Activated T-helper 17 cell treated with anti-CD3 and anti-CD28 coated beads, Interleukin-2, amount 50 U/mL, for 72 hours (primary cell): ENCODE results near the gene PIK3C3. TPM values are rescaled to one million over a fixed set of nuclear protein-coding genes. Genes with fewer than 3 reads are reported as not detected.

Experiments
- ATAC-seq: fragments of 150-1000 bp; cut with Tn5 transposase; replicated peaks from 2 replicates; pipeline ENCODE4 v1.10.0; 2021; ENCODE audit warnings: mild to moderate bottlenecking, moderate library complexity
- H3K27ac Mint-ChIP-seq: one replicate; pipeline ENCODE4 v1.8.0; 2022; ENCODE audit warnings: mixed read lengths
- H3K27me3 Mint-ChIP-seq: one replicate; pipeline ENCODE4 v1.8.0; 2022; ENCODE audit warnings: mixed read lengths
- H3K36me3 Mint-ChIP-seq: one replicate; pipeline ENCODE4 v1.8.0; 2022; ENCODE audit warnings: low read depth, mild to moderate bottlenecking, mixed read lengths
- H3K4me1 Mint-ChIP-seq: one replicate; pipeline ENCODE4 v1.8.0; 2022; ENCODE audit warnings: mixed read lengths
- H3K4me3 Mint-ChIP-seq: one replicate; pipeline ENCODE4 v1.8.0; 2022; ENCODE audit warnings: mild to moderate bottlenecking, mixed read lengths
- H3K9me3 Mint-ChIP-seq: one replicate; pipeline ENCODE4 v1.8.0; 2022; ENCODE audit warnings: mixed read lengths
- total RNA-seq, 2 donors: library from RNA; stranded (reverse); gene quantifications; one replicate each; pipeline ENCODE4 v1.2.3, GENCODE V29; 2022

Gene PIK3C3
- total RNA-seq, 2 donors from 2014 or later, result 53.7 to 106 TPM

DNA sequence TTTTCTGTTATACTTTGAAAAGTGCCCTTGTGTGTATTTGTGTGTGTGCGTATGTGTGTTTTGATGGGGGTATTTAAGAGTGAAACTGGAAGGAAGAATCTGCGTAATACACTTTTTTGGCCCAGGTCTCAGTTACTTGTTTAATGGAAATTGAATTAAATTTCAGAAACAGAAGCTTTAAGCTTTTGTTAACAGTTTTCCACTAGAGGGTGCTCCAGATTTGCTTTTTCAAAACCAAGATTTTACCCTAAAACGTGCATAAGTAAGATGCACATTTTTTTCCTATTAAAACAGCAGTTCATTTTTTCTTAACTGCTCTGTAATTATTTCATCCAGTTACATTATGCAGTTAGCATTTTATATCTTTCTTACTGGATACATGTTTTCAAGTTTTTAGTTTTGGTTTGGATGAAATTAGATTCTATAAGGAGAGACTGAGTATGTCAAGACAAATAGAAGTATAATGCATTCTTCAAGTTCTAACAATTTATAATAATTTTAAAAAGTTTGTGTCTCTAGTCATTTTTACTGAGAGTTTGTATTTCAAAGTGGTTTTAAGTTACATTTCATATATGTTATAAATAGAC, 97.2 kb downstream of the PIK3C3 start:
- Mint-ChIP-seq H3K9me3 (no peaks in the 10 kb centered on the region), H3K36me3 (peaks cover 76% of the 10 kb centered on the region), H3K4me1 (peaks cover 5% of the 10 kb centered on the region), H3K27ac (no peak overlapping the region), H3K27me3 (no peaks in the 10 kb centered on the region), H3K4me3 (no peak overlapping the region)
- no peak for ATAC-seq

DNA sequence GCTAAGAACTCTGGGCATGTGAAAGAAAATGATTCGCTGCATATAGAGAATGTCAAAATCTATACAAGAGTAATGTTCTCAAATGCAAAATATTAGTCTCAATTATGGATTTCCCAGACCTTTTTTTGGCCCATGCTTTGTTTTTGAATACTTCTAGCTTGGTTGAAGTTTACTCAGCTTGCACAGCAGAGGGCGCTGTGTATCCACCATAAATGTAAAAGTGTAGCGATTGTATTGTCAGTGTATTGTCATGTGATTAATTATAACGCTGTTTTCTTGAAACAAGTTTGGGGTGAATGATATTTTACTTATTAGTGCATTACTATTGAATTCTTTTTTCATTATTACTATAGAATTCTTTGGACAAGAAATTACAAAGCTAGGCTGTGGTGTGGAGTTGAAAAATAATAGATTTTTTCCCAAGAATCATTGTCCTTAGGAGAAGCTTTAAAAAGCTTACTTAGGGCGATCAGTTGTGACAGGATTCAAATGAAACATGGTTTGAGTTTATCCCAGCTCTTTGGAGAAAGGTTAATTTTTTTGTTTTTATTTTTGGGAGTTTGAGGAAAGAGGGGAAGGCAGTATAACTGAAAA, 98.3 kb downstream of the PIK3C3 start:
- H3K27me3 Mint-ChIP-seq, result no peaks in the 10 kb centered on the region
- H3K27ac Mint-ChIP-seq, result peak overlapping the region; percentile 52
- H3K4me3 Mint-ChIP-seq, result no peak overlapping the region
- H3K4me1 Mint-ChIP-seq, result peaks cover 5% of the 10 kb centered on the region
- H3K9me3 Mint-ChIP-seq, result no peaks in the 10 kb centered on the region
- peaks cover 76% of the 10 kb centered on the region for H3K36me3 Mint-ChIP-seq
- ATAC-seq, result peak; percentile 56

DNA sequence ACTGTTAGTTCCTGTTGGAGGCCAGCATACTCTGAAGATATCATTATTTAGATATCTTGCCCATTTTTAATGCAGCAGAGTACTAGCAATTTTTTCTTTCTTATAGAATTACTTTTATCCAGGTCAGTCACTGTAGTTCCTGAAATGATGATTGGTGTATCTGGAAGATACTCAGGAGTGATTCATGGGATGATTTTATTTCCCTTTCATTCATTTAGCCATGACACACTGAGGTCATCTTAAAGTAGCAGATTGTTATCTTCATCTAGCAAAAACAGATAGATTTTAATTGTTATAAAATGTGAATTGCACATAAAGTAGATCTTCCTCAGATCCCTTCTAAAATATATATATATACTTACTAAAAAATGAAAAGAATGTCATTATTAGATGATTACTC, 109.1 kb downstream of the PIK3C3 start:
- Mint-ChIP-seq H3K4me3 (no peak overlapping the region), H3K27me3 (no peaks in the 10 kb centered on the region), H3K9me3 (no peaks in the 10 kb centered on the region), H3K4me1 (peaks cover 17% of the 10 kb centered on the region), H3K36me3 (peaks cover 91% of the 10 kb centered on the region), H3K27ac (no peak overlapping the region)
- peak; percentile 34 for ATAC-seq

DNA sequence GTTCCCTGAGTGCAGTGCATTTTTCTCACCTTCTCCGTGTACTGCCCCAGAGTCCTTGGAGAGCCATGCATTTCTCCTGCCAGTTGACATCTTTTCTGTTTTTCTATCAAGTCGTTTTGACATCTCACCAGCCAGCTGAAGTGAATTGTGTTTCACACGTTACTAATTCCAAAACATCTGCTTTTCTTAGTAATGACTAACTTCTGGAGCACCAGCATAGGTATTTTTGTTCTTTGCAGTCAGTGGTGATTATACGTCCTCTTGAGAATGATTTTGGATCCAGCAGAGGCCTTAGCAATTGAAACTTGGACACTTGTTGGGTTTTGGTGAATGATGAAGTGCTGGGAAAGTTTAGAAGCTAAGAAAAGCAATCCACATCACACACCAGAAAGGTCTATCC, 112.5 kb downstream of the PIK3C3 start:
- H3K9me3 Mint-ChIP-seq, result no peaks in the 10 kb centered on the region
- H3K36me3 Mint-ChIP-seq, result peaks cover 97% of the 10 kb centered on the region
- H3K27ac Mint-ChIP-seq, result no peak overlapping the region
- ATAC-seq, result peak; percentile 67
- H3K27me3 Mint-ChIP-seq, result no peaks in the 10 kb centered on the region
- no peak overlapping the region for H3K4me3 Mint-ChIP-seq
- peaks cover 16% of the 10 kb centered on the region for H3K4me1 Mint-ChIP-seq

DNA sequence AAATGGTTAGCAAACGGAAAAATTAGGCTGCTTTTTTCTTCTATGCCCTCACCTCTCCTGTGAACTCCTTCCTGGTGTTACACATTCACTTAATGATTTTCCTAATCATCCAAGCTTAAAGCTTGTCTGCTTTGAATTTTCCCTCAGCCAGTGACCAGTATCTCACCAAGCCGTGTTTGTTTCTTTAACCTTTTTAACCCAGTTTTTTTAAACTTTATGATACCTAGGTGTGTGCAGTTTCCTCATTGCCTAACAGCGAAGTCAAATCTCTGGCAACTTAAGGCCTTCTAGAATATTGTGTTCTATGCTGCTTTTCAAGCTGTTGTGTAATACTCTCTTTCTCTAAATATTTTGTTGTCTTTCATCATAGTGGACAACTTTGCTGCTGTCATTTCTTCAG, 113.0 kb downstream of the PIK3C3 start:
- Mint-ChIP-seq H3K27me3 (no peaks in the 10 kb centered on the region), H3K4me3 (no peak overlapping the region), H3K27ac (no peak overlapping the region), H3K4me1 (peaks cover 13% of the 10 kb centered on the region), H3K36me3 (peaks cover 97% of the 10 kb centered on the region), H3K9me3 (no peaks in the 10 kb centered on the region)
- no peak for ATAC-seq

DNA sequence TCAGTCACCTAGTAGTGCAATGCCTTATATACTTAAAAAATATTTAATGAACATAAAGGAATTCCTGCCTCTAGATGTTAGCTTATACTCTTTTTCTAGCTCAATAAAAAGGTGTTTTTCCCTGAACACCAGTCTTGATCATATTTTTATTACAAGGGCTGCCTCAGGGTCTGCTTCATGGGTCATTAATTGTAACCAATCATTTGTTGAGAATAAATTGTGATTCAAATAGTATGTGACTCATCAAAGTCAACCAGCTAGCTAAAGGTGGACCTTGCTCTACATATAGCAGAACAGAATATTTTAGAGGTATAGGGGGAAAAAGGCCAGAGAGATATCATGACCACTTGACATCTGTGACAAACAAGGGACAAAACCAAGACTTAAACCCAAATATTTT, 114.0 kb downstream of the PIK3C3 start:
- no peaks in the 10 kb centered on the region for H3K9me3 Mint-ChIP-seq
- H3K27ac Mint-ChIP-seq, result no peak overlapping the region
- no peaks in the 10 kb centered on the region for H3K27me3 Mint-ChIP-seq
- H3K36me3 Mint-ChIP-seq, result peaks cover 98% of the 10 kb centered on the region
- H3K4me3 Mint-ChIP-seq, result no peak overlapping the region
- H3K4me1 Mint-ChIP-seq, result peaks cover 23% of the 10 kb centered on the region
- ATAC-seq, result no peak

DNA sequence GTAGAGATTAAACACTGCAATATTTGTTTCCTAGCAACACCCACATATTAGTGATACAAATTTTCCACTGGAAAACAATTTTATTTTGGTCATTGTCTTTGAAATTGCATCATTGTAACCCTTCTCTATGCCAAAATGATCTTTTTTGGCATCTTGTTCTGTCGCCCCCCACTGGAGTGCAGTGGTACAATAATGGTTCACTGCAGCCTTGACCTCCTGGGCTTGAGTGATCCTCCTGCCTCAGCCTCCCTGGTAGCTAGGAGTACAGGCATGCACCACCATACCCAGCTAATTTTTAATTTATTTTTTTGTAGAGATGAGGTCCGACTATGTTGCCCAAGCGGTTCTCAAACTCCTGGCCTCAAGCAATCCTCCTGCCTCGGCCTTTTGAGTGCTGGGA, 117.4 kb downstream of the PIK3C3 start:
- no peaks in the 10 kb centered on the region for H3K27me3 Mint-ChIP-seq
- no peak for ATAC-seq
- H3K27ac Mint-ChIP-seq, result no peak overlapping the region
- peaks cover 93% of the 10 kb centered on the region for H3K36me3 Mint-ChIP-seq
- peaks cover 19% of the 10 kb centered on the region for H3K4me1 Mint-ChIP-seq
- no peaks in the 10 kb centered on the region for H3K9me3 Mint-ChIP-seq
- H3K4me3 Mint-ChIP-seq, result no peak overlapping the region

DNA sequence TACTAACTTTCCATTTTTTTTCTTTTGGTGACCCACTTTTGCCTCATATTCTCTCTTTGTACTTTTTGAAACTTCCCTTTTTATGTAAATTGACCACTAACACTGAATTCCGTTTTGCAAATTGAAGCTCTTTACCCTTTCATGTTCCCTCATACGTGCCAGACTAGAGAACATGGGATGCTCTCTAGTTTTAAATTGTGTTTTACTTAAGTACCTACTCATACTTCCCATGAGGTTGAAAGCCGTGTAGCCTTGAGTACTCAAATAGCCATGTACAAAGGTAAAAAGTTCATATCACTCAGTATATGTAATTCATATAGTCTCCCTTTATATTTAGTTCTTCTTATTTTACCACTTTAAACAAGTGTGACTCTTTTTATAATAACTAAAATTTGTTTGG, 119.7 kb downstream of the PIK3C3 start:
- Mint-ChIP-seq H3K27ac (peak overlapping the region; percentile 11), H3K9me3 (no peaks in the 10 kb centered on the region), H3K27me3 (no peaks in the 10 kb centered on the region), H3K4me1 (peaks cover 21% of the 10 kb centered on the region), H3K4me3 (no peak overlapping the region), H3K36me3 (peaks cover 91% of the 10 kb centered on the region)
- ATAC-seq, result peak; percentile 94

DNA sequence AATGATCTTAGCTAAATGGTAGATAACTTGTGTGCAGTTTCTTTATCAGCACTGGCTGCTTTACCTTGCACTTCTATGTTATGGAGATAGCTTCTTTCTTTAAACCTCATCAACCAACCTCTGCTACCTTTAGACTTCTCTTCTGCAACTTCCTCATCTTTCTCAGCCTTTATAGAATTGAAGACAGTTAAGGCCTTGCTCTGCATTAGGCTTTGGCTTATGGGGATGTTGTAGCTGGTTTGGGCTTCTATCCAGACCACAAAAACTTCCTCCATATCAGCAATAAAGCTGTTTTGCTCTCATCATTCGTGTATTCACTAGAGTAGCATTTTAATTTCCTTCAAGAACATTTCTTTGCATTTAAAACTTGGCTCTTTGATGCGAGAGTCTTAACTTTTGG, 123.7 kb downstream of the PIK3C3 start:
- Mint-ChIP-seq H3K36me3 (peaks cover 92% of the 10 kb centered on the region), H3K27ac (no peak overlapping the region), H3K9me3 (no peaks in the 10 kb centered on the region)

DNA sequence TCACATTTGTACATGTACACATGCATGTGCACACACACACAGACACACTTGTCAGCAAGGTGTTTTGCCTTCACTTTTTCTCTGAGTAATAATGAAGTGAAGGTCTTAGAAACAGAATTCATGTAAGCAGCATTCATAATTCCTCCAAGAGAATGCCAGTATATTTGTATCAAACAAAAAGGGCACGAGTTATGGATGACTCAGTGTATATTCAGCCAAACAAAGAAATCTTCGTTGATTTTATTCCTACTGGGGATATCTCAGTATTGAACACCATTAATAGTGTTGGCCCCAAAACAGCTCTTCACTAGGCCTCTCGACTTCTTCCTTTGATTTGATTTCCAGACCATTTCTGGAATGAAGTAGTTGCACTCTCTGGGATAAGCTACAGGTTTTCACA, 125.3 kb downstream of the PIK3C3 start:
- Mint-ChIP-seq H3K36me3 (peaks cover 89% of the 10 kb centered on the region), H3K4me1 (peaks cover 12% of the 10 kb centered on the region), H3K27ac (peak overlapping the region; percentile 65), H3K27me3 (no peaks in the 10 kb centered on the region), H3K9me3 (no peaks in the 10 kb centered on the region), H3K4me3 (no peak overlapping the region)
- no peak for ATAC-seq

More for the DNA sequence above, 123.7 kb downstream of the PIK3C3 start:
- Mint-ChIP-seq H3K4me3 (no peak overlapping the region), H3K4me1 (peaks cover 21% of the 10 kb centered on the region), H3K27me3 (no peaks in the 10 kb centered on the region)
- no peak for ATAC-seq

DNA sequence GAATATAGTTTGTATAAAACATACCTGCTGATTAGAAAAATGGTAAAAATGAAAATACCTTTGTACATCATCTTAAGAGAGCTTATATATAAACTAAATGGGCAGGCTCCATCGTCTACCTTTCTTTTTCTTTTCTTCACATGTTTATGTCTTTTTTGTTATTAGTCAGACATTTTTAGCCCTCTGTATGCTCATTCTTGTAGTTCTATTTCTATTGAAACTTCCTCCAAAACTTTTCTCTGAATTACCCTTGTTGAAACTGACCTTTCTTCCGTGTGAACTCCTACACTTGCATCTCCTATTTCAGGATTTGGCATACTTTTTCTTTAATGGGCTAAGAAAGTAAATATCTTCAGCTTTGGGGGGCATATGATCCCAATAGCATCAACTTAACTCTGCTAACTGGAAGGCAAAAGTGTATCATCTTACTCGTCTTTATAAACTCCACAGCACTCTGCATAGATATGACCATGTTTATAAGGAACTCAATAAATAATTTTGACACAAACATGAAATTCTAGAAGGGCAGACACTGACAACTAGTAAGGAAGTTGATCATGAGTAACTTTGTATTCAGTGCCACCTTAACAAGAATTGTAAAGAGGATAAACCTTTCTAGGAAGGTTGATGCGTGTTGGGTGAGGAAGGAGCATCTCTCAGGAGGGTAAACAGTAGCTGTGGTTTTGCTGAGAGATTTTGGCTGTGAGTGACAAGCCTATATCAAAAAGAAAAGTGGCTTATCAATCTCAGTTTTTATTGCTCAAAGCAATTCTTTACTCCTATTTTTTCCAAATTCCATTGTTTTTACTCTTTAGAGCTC, 127.6 kb downstream of the PIK3C3 start:
- Mint-ChIP-seq H3K36me3 (peaks cover 72% of the 10 kb centered on the region), H3K4me1 (peaks cover 12% of the 10 kb centered on the region), H3K4me3 (peak overlapping the region; percentile 47)

DNA sequence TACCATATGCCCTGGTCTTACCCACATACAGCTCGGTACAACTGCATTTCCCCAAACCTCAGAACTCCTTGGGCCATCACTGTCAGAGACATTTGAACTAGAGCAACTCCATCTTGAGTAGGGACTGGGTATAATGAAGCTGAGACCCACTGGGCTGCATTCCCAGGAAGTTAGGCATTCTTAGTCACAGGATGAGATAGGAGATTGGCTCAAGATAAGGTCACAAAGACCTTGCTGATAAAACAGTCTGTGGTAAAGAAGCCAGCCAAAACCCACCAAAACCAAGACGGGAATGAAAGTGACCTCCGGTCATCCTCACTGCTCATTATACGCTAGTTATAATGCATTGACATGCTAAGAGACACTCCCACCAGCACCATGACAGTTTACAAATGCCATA, 131.3 kb downstream of the PIK3C3 start:
- Mint-ChIP-seq H3K4me1 (peaks cover 8% of the 10 kb centered on the region), H3K36me3 (peaks cover 49% of the 10 kb centered on the region), H3K4me3 (no peak overlapping the region), H3K27me3 (no peaks in the 10 kb centered on the region), H3K9me3 (no peaks in the 10 kb centered on the region), H3K27ac (no peak overlapping the region)
- ATAC-seq, result no peak

More for the DNA sequence above, 127.6 kb downstream of the PIK3C3 start:
- H3K27ac Mint-ChIP-seq, result peak overlapping the region; percentile 60
- H3K27me3 Mint-ChIP-seq, result no peaks in the 10 kb centered on the region
- H3K9me3 Mint-ChIP-seq, result no peaks in the 10 kb centered on the region
- peak; percentile 76 for ATAC-seq

DNA sequence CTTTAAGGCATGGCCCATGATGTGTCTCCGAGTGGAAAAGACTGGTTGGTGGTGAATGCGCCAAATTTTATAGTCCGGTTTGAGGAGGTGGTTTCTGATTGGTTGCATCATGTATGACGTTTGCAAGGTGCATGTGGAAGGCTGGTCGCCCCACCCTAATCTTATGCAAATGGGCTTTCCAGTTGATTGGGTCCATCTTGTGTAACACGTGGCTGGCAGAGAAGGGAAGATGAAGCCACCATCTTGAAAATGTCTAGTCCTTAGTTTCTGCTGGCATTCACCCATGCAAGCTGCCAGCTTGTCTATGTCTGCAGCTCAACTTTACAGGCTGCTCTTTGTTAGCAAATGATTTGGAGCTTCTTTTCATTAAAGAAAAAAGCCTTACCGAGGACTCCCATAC, 132.2 kb downstream of the PIK3C3 start:
- Mint-ChIP-seq H3K4me3 (no peak overlapping the region), H3K27ac (no peak overlapping the region), H3K9me3 (no peaks in the 10 kb centered on the region), H3K36me3 (peaks cover 39% of the 10 kb centered on the region), H3K27me3 (no peaks in the 10 kb centered on the region), H3K4me1 (peaks cover 8% of the 10 kb centered on the region)
- no peak for ATAC-seq

DNA sequence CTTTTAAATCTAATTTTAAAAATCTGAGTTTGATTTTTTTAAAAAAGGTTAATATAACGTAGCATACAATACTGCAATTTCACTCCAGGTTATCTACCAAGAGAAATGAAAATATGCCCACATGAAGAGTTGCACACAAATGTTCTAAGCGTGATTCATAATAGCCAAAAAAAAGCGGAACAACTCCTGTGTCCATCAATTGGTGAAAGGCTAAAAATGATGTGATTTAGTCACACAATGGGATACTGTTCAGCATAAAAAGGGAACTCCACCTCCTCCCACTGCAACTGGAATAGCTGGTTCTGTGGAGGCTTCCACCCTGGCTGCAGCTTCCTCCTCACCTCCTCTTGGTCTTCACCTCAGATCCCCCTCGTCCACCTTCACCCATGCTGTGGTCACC, 132.8 kb downstream of the PIK3C3 start:
- H3K36me3 Mint-ChIP-seq, result peaks cover 33% of the 10 kb centered on the region
- H3K27ac Mint-ChIP-seq, result no peak overlapping the region
- peaks cover 5% of the 10 kb centered on the region for H3K4me1 Mint-ChIP-seq
- no peaks in the 10 kb centered on the region for H3K9me3 Mint-ChIP-seq
- no peak for ATAC-seq
- H3K27me3 Mint-ChIP-seq, result no peaks in the 10 kb centered on the region
- no peak overlapping the region for H3K4me3 Mint-ChIP-seq

DNA sequence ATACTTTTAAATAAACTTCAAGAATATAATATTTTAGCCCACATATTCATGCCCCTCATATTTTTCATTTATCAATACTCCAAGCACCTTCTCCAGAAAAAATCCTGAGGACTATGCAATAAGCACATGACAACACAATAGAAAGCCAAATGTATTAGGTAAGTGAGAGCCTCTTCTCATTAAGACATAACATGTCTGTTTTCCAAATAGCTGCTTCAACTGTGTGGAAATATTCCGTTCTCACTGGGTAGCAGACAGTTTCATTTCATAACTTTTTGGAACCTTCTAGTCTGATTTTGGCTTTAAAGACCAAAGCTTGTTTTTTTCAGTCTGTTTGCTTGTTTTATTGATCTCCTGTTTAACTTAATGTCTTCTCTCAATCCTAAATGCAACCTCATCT, 137.8 kb downstream of the PIK3C3 start:
- Mint-ChIP-seq H3K4me1 (no peaks in the 10 kb centered on the region), H3K27me3 (no peaks in the 10 kb centered on the region), H3K36me3 (peaks cover 11% of the 10 kb centered on the region), H3K27ac (no peak overlapping the region), H3K4me3 (no peak overlapping the region), H3K9me3 (no peaks in the 10 kb centered on the region)
- ATAC-seq, result no peak
